Measurements from ENCODE around the gene ZNF530.

Gene ZNF530

GRCh38 chr19:57632987-57633831, 33.5 kb downstream of the ZNF530 start, which contains the start of gene ZNF211:
Gene ZNF211 (plus strand): TSS chr19:57633168. CDS start chr19:57633347, 179 bp downstream.
- H3K4me3 Mint-ChIP-seq = peak within 1 kb of the TSS; percentile 89
- H3K36me3 Mint-ChIP-seq (ENCODE audit: insufficient read depth) = peaks cover 8% of the 10 kb centered on the region
- peak within 1 kb of the TSS; percentile 95 for H3K27ac Mint-ChIP-seq (ENCODE audit: low read depth)
- DNase-seq (ENCODE audit: low spot score in 2 of 2) (peak; percentile 71 to 82), ATAC-seq (replicated peaks; ENCODE audit: extremely low read depth, poor library complexity, severe bottlenecking) (peak; percentile 100)
- H3K4me1 Mint-ChIP-seq = peaks cover 33% of the 10 kb centered on the region
- H3K27me3 Mint-ChIP-seq = no peaks in the 10 kb centered on the region
- peaks cover 15% of the 10 kb centered on the region for H3K9me3 Mint-ChIP-seq

DNA sequence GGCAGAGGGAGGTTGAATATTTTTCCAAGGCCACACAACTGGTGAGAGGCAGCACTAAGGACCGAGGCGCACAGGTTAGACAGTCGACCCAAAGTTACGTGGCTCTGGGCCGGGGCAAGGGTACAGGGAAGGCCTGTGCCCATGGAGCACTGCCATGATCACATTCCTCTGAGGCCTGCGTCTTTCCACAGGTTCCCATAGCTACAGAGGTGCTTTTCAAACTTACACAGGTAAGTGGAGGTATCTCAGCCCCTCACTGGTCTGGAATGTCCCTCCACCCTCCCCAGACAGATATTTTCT, 34.1 kb downstream of the ZNF530 start:
- peaks cover 33% of the 10 kb centered on the region for H3K4me1 Mint-ChIP-seq
- H3K4me3 Mint-ChIP-seq = peak overlapping the region; percentile 89
- H3K27me3 Mint-ChIP-seq = no peaks in the 10 kb centered on the region
- peak overlapping the region; percentile 95 for H3K27ac Mint-ChIP-seq (ENCODE audit: low read depth)
- H3K36me3 Mint-ChIP-seq (ENCODE audit: insufficient read depth) = peaks cover 13% of the 10 kb centered on the region
- DNase-seq (ENCODE audit: low spot score in 2 of 2) (no peak), ATAC-seq (replicated peaks; ENCODE audit: extremely low read depth, poor library complexity, severe bottlenecking) (no peak)
- H3K9me3 Mint-ChIP-seq = peaks cover 19% of the 10 kb centered on the region

- no peaks in the 10 kb centered on the region for H3K27me3 Mint-ChIP-seq
- H3K36me3 Mint-ChIP-seq (ENCODE audit: insufficient read depth) = peaks cover 35% of the 10 kb centered on the region
- no peak for ATAC-seq (replicated peaks; ENCODE audit: extremely low read depth, poor library complexity, severe bottlenecking)
- no peak overlapping the region for H3K27ac Mint-ChIP-seq (ENCODE audit: low read depth)
- no peak overlapping the region for H3K4me3 Mint-ChIP-seq
- peaks cover 31% of the 10 kb centered on the region for H3K4me1 Mint-ChIP-seq
- H3K9me3 Mint-ChIP-seq = peaks cover 33% of the 10 kb centered on the region
- no peak for DNase-seq (ENCODE audit: low spot score in 2 of 2)
Measured at GRCh38 chr19:57637379-57637778, 37.7 kb downstream of the ZNF530 start.

DNA sequence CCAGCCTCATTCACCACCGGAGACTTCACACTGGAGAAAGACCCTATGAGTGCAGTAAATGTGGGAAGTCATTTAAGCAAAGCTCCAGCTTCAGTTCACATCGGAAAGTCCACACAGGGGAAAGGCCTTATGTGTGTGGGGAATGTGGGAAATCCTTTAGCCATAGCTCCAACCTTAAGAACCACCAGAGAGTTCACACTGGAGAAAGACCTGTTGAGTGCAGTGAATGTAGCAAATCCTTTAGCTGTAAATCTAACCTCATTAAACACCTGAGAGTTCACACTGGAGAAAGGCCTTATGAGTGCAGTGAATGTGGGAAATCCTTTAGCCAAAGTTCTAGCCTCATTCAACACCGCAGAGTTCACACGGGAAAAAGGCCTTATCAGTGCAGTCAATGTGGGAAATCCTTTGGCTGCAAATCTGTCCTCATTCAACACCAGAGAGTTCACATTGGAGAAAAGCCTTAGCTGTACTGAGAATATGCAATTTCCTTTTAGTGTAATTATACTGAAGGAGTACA, 42.1 kb downstream of the ZNF530 start:
- ATAC-seq (replicated peaks; ENCODE audit: extremely low read depth, poor library complexity, severe bottlenecking) (no peak), DNase-seq (ENCODE audit: low spot score in 2 of 2) (no peak)
- Mint-ChIP-seq H3K9me3 (peaks cover 40% of the 10 kb centered on the region), H3K4me1 (no peaks in the 10 kb centered on the region), H3K27ac (ENCODE audit: low read depth) (no peak overlapping the region), H3K4me3 (no peak overlapping the region), H3K27me3 (no peaks in the 10 kb centered on the region), H3K36me3 (ENCODE audit: insufficient read depth) (peaks cover 37% of the 10 kb centered on the region)

GRCh38 chr19:57642396-57643046, 42.8 kb downstream of the ZNF530 start:
- ATAC-seq (replicated peaks; ENCODE audit: extremely low read depth, poor library complexity, severe bottlenecking) = no peak
- no peaks in the 10 kb centered on the region for H3K4me1 Mint-ChIP-seq
- H3K4me3 Mint-ChIP-seq = no peak overlapping the region
- H3K36me3 Mint-ChIP-seq (ENCODE audit: insufficient read depth) = peaks cover 33% of the 10 kb centered on the region
- no peaks in the 10 kb centered on the region for H3K27me3 Mint-ChIP-seq
- H3K9me3 Mint-ChIP-seq = peaks cover 40% of the 10 kb centered on the region
- H3K27ac Mint-ChIP-seq (ENCODE audit: low read depth) = no peak overlapping the region
- no peak for DNase-seq (ENCODE audit: low spot score in 2 of 2)

- H3K9me3 Mint-ChIP-seq = peaks cover 38% of the 10 kb centered on the region
Measured at GRCh38 chr19:57643734-57644133, 44.0 kb downstream of the ZNF530 start.

GRCh38 chr19:57648331-57649003, 48.8 kb downstream of the ZNF530 start:
- no peak overlapping the region for H3K4me3 Mint-ChIP-seq
- DNase-seq (ENCODE audit: low spot score in 2 of 2) (no peak), ATAC-seq (replicated peaks; ENCODE audit: extremely low read depth, poor library complexity, severe bottlenecking) (no peak)
- H3K36me3 Mint-ChIP-seq (ENCODE audit: insufficient read depth) = peaks cover 4% of the 10 kb centered on the region
- peaks cover 9% of the 10 kb centered on the region for H3K4me1 Mint-ChIP-seq
- H3K27me3 Mint-ChIP-seq = peaks cover 20% of the 10 kb centered on the region
- H3K9me3 Mint-ChIP-seq = peaks cover 35% of the 10 kb centered on the region
- no peak overlapping the region for H3K27ac Mint-ChIP-seq (ENCODE audit: low read depth)

More at GRCh38 chr19:57643734-57644133, 44.0 kb downstream of the ZNF530 start:
- Mint-ChIP-seq H3K4me1 (no peaks in the 10 kb centered on the region), H3K27me3 (no peaks in the 10 kb centered on the region), H3K36me3 (ENCODE audit: insufficient read depth) (peaks cover 24% of the 10 kb centered on the region), H3K4me3 (no peak overlapping the region), H3K27ac (ENCODE audit: low read depth) (no peak overlapping the region)
- DNase-seq (ENCODE audit: low spot score in 2 of 2) (no peak), ATAC-seq (replicated peaks; ENCODE audit: extremely low read depth, poor library complexity, severe bottlenecking) (no peak)

DNA sequence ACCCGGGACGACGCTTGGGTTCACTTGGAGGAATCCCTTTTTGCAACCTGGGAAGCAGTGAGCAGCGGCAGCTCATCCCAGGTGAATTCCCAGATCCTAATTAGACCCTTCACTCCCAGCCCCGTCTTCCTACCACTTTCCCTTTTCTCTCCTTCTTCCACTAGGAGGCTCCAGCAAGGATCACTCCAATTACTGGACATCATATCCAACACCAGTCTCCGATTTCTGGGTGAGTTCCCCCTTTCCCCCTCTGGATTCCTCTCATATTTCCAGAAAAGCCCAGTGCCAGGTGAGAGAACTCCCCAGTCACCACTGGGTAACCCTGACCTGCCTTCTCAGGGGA, 51.9 kb downstream of the ZNF530 start:
- peaks cover 52% of the 10 kb centered on the region for H3K9me3 Mint-ChIP-seq
- no peak for DNase-seq (ENCODE audit: low spot score in 2 of 2)
- no peak for ATAC-seq (replicated peaks; ENCODE audit: extremely low read depth, poor library complexity, severe bottlenecking)
- peaks cover 4% of the 10 kb centered on the region for H3K36me3 Mint-ChIP-seq (ENCODE audit: insufficient read depth)
- peaks cover 52% of the 10 kb centered on the region for H3K27me3 Mint-ChIP-seq
- no peak overlapping the region for H3K4me3 Mint-ChIP-seq
- peaks cover 9% of the 10 kb centered on the region for H3K4me1 Mint-ChIP-seq
- no peak overlapping the region for H3K27ac Mint-ChIP-seq (ENCODE audit: low read depth)

DNA sequence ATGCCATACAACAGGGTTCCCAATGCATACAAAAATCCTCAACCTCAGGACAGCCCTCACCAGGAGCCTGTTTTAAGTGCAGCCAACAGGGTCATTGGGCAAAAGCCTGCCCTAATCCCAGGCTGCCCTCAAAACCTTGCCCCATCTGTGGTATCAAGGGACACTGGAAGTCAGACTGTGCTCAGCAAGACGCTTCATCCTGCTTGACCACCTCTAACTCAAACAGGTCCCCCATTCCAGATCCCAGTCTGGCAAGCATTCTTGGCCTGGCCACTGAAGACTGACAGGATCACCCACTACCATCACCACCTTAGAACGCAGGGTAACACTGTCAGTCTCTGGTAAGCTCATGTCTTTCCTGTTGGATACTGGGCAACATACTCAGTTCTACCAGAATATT, 54.0 kb downstream of the ZNF530 start:
- no peak for ATAC-seq (replicated peaks; ENCODE audit: extremely low read depth, poor library complexity, severe bottlenecking)
- peaks cover 44% of the 10 kb centered on the region for H3K9me3 Mint-ChIP-seq
- H3K27ac Mint-ChIP-seq (ENCODE audit: low read depth) = no peak overlapping the region
- peaks cover 9% of the 10 kb centered on the region for H3K4me1 Mint-ChIP-seq
- no peak for DNase-seq (ENCODE audit: low spot score in 2 of 2)
- no peak overlapping the region for H3K4me3 Mint-ChIP-seq
- peaks cover 54% of the 10 kb centered on the region for H3K27me3 Mint-ChIP-seq
- H3K36me3 Mint-ChIP-seq (ENCODE audit: insufficient read depth) = peaks cover 4% of the 10 kb centered on the region

GRCh38 chr19:57655443-57655842, 55.8 kb downstream of the ZNF530 start:
- Mint-ChIP-seq H3K9me3 (peaks cover 44% of the 10 kb centered on the region), H3K36me3 (ENCODE audit: insufficient read depth) (peaks cover 4% of the 10 kb centered on the region)

GRCh38 chr19:57656346-57656745, 56.7 kb downstream of the ZNF530 start:
- ATAC-seq (replicated peaks; ENCODE audit: extremely low read depth, poor library complexity, severe bottlenecking) (no peak), DNase-seq (ENCODE audit: low spot score in 2 of 2) (no peak)
- Mint-ChIP-seq H3K4me3 (no peak overlapping the region), H3K4me1 (peaks cover 7% of the 10 kb centered on the region), H3K27me3 (peaks cover 75% of the 10 kb centered on the region), H3K36me3 (ENCODE audit: insufficient read depth) (peaks cover 3% of the 10 kb centered on the region), H3K9me3 (peaks cover 44% of the 10 kb centered on the region), H3K27ac (ENCODE audit: low read depth) (peak overlapping the region; percentile 5)

More at GRCh38 chr19:57655443-57655842, 55.8 kb downstream of the ZNF530 start:
- Mint-ChIP-seq H3K27ac (ENCODE audit: low read depth) (no peak overlapping the region), H3K4me3 (no peak overlapping the region), H3K4me1 (peaks cover 9% of the 10 kb centered on the region), H3K27me3 (peaks cover 68% of the 10 kb centered on the region)
- ATAC-seq (replicated peaks; ENCODE audit: extremely low read depth, poor library complexity, severe bottlenecking) (no peak), DNase-seq (ENCODE audit: low spot score in 2 of 2) (no peak)
